Osteoblast (primary cell): ENCODE data around the gene TMEM247. TPM values are rescaled to one million over a fixed set of nuclear protein-coding genes. Genes with fewer than 3 reads are reported as not detected.
A peak's percentile ranks its signal among the peaks of the same experiment; 100 is the strongest.

Experiments used
- DNase-seq: peaks from one replicate; pipeline ENCODE4 v3.0.0; 2011; ENCODE audit warnings: low spot score, mixed read lengths; ENCODE audit not compliant: insufficient read length; ENCODE audit errors: missing footprints
- H2AFZ ChIP-seq: 2 replicates; pipeline ENCODE4 v1.6.0; 2011; ENCODE audit warnings: mild to moderate bottlenecking, low read length
- H3K27ac ChIP-seq: 2 replicates; pipeline ENCODE4 v1.5.1; 2011; ENCODE audit warnings: mild to moderate bottlenecking, low read depth, low read length, moderate library complexity
- H3K27me3 ChIP-seq: 2 replicates; pipeline ENCODE4 v1.6.0; 2012; ENCODE audit warnings: mild to moderate bottlenecking, control low read depth, inconsistent platforms, low read length, moderate library complexity; ENCODE audit not compliant: insufficient read depth
- H3K36me3 ChIP-seq: 2 replicates; pipeline ENCODE4 v1.5.1; 2011; ENCODE audit warnings: mild to moderate bottlenecking, low read length, control low read depth, moderate library complexity; ENCODE audit not compliant: insufficient read depth
- H3K4me1 ChIP-seq: 2 replicates; pipeline ENCODE4 v1.5.1; 2011; ENCODE audit warnings: mild to moderate bottlenecking, low read length, control low read depth, moderate library complexity; ENCODE audit not compliant: insufficient read depth
- H3K4me2 ChIP-seq: 2 replicates; pipeline ENCODE4 v1.6.0; 2011; ENCODE audit warnings: mild to moderate bottlenecking, low read length; ENCODE audit not compliant: insufficient read depth
- H3K4me3 ChIP-seq: fragments of 200-600 bp; sonication (generic); 3 replicates; pipeline ENCODE4 v1.5.1; 2012; ENCODE audit warnings: mild to moderate bottlenecking, low read length, inconsistent platforms; ENCODE audit not compliant: insufficient read depth
- H3K79me2 ChIP-seq: 2 replicates; pipeline ENCODE4 v1.6.0; 2012; ENCODE audit warnings: mild to moderate bottlenecking, low read length, control low read depth, inconsistent platforms; ENCODE audit not compliant: insufficient read depth
- H3K9me3 ChIP-seq: 2 replicates; pipeline ENCODE4 v1.5.1; 2011; ENCODE audit warnings: low read depth, low read length, control low read depth
- H4K20me1 ChIP-seq: 2 replicates; pipeline ENCODE4 v1.6.0; 2012; ENCODE audit warnings: mild to moderate bottlenecking, low read length, control low read depth; ENCODE audit not compliant: insufficient read depth
- total RNA-seq: library from RNA; depleted of rRNA; stranded (reverse); fragments of >200 nt; gene quantifications from 2 replicates; pipeline ENCODE4 v1.2.3, GENCODE V29; 2012
- TF ChIP-seq, protein P1 (sequence below): IDR thresholded peaks from 2 replicates; pipeline ENCODE4 v1.5.1; 2011; ENCODE audit warnings: mild to moderate bottlenecking, low read depth, low read length, moderate library complexity; ENCODE audit errors: extremely low read depth

Gene TMEM247
- total RNA-seq, 1 donor: not detected

DNA sequence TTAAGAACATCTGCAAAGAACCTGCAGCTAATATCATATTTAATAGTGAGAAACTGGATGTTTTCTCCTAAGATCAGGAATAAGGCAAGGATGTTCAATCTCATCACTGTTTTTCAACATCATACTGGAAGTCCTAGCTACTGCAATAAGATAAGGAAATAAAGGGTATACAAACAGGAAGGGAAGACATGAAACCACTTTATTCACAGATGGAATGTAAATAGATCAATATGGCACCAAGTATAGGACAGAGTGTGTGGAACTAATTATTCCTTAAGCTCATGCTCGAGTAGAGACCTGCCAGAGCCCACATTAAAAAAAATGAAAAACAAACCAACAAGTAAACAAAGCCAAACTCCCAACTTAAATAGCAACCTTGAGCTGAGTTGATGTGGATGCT lies 41.3 kb upstream of the TMEM247 start:
- no peaks in the 10 kb centered on the region for H3K27me3 ChIP-seq
- H3K79me2 ChIP-seq: no peaks in the 10 kb centered on the region
- H2AFZ ChIP-seq: no peak overlapping the region
- no peaks in the 10 kb centered on the region for H3K36me3 ChIP-seq
- TF ChIP-seq, protein P1, sequence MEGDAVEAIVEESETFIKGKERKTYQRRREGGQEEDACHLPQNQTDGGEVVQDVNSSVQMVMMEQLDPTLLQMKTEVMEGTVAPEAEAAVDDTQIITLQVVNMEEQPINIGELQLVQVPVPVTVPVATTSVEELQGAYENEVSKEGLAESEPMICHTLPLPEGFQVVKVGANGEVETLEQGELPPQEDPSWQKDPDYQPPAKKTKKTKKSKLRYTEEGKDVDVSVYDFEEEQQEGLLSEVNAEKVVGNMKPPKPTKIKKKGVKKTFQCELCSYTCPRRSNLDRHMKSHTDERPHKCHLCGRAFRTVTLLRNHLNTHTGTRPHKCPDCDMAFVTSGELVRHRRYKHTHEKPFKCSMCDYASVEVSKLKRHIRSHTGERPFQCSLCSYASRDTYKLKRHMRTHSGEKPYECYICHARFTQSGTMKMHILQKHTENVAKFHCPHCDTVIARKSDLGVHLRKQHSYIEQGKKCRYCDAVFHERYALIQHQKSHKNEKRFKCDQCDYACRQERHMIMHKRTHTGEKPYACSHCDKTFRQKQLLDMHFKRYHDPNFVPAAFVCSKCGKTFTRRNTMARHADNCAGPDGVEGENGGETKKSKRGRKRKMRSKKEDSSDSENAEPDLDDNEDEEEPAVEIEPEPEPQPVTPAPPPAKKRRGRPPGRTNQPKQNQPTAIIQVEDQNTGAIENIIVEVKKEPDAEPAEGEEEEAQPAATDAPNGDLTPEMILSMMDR: no peak
- H3K27ac ChIP-seq: no peak overlapping the region
- DNase-seq: no peak
- no peaks in the 10 kb centered on the region for H4K20me1 ChIP-seq
- no peaks in the 10 kb centered on the region for H3K9me3 ChIP-seq
- H3K4me1 ChIP-seq: peaks cover 13% of the 10 kb centered on the region
- H3K4me2 ChIP-seq: no peak overlapping the region
- H3K4me3 ChIP-seq: no peak overlapping the region

DNA sequence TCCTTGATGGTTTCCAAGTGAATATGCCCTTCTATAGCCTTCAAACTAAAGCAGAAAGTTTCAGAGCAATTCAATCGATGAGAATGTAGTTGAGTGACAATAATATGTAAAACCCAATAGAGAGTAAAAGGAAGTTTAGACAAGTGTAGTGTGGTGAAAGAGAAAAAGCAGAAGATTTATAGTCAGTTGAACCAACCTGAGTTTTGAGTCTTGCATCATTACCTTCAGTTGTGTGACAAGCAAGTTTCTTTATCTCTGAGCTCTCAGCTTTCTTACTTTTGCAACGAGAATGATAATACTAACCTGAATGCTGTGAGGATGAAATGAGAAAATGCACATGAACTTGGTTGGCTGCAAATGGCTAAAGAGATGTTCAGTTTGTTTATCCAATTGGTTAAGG lies 40.6 kb upstream of the TMEM247 start:
- DNase-seq: no peak
- no peaks in the 10 kb centered on the region for H3K79me2 ChIP-seq
- H3K9me3 ChIP-seq: no peaks in the 10 kb centered on the region
- no peak overlapping the region for H3K27ac ChIP-seq
- H3K4me1 ChIP-seq: peaks cover 13% of the 10 kb centered on the region
- H3K4me2 ChIP-seq: no peak overlapping the region
- TF ChIP-seq, protein P1: no peak
- H3K4me3 ChIP-seq: no peak overlapping the region
- no peaks in the 10 kb centered on the region for H4K20me1 ChIP-seq
- no peaks in the 10 kb centered on the region for H3K36me3 ChIP-seq
- peak overlapping the region; percentile 26 for H2AFZ ChIP-seq
- no peaks in the 10 kb centered on the region for H3K27me3 ChIP-seq

DNA sequence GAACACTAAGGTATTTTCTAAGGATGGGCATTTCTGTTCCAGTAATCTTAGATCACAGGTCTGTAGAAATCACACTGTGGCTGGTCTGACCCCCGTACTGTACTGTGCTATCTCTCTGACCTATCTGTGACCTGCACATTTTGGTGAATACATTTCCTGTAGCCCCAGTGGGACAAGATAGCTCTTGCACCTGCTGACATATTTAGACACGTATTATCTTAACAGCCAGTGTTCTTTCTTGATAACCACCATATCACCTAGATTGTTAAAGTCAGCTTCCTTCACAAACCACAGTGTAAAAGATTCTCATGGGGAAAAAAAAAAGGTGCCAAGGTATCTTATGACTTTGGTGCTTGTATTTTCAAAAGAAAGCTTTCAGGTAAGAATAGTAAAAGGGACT lies 39.8 kb upstream of the TMEM247 start:
- Histone ChIP-seq H3K27me3 (no peaks in the 10 kb centered on the region), H3K4me2 (no peak overlapping the region), H2AFZ (no peak overlapping the region), H3K79me2 (no peaks in the 10 kb centered on the region), H3K4me3 (no peak overlapping the region), H3K4me1 (peaks cover 11% of the 10 kb centered on the region), H4K20me1 (no peaks in the 10 kb centered on the region), H3K36me3 (no peaks in the 10 kb centered on the region), H3K9me3 (no peaks in the 10 kb centered on the region), H3K27ac (no peak overlapping the region)
- TF ChIP-seq, protein P1: no peak
- DNase-seq: no peak

GRCh38 chr2:46441838-46442712 lies 37.3 kb upstream of the TMEM247 start:
- no peaks in the 10 kb centered on the region for H3K79me2 ChIP-seq
- H3K27ac ChIP-seq: no peak overlapping the region
- no peaks in the 10 kb centered on the region for H3K4me1 ChIP-seq
- no peak for DNase-seq
- H3K9me3 ChIP-seq: no peaks in the 10 kb centered on the region
- TF ChIP-seq, protein P1: no peak
- H2AFZ ChIP-seq: no peak overlapping the region
- no peak overlapping the region for H3K4me2 ChIP-seq
- H3K4me3 ChIP-seq: no peak overlapping the region
- H4K20me1 ChIP-seq: no peaks in the 10 kb centered on the region
- H3K27me3 ChIP-seq: no peaks in the 10 kb centered on the region
- H3K36me3 ChIP-seq: no peaks in the 10 kb centered on the region
